HCT116 (cell line): ENCODE measurements around the gene ADGRV1.

Source experiments
- CBX3 ChIP-seq: IDR thresholded peaks from 2 replicates; pipeline ENCODE4 v1.6.1; 2012; ENCODE audit warnings: low read depth
- EZH2 ChIP-seq: fragments of 200-600 bp; sonication (generic); IDR thresholded peaks from 2 replicates; pipeline ENCODE4 v1.6.1; 2017; ENCODE audit warnings: antibody characterized with exemption, mixed run types
- EZH2phosphoT487 ChIP-seq: fragments of 200-600 bp; IDR thresholded peaks from 2 replicates; pipeline ENCODE4 v1.6.1; 2018; ENCODE audit warnings: antibody characterized with exemption, borderline replicate concordance
- POLR2A ChIP-seq: IDR thresholded peaks from 2 replicates; pipeline ENCODE4 v1.7.0; 2011; ENCODE audit warnings: borderline replicate concordance; ENCODE audit not compliant: insufficient read depth, insufficient read length; ENCODE audit errors: extremely low read depth
- POLR2AphosphoS5 ChIP-seq: IDR thresholded peaks from 2 replicates; pipeline ENCODE4 v1.6.1; 2011; ENCODE audit warnings: mild to moderate bottlenecking, low read depth, low read length, moderate library complexity
- RAD21 ChIP-seq: IDR thresholded peaks from 2 replicates; pipeline ENCODE4 v1.6.1; 2012; ENCODE audit warnings: low read depth, mild to moderate bottlenecking
- SIN3A ChIP-seq: IDR thresholded peaks from 2 replicates; pipeline ENCODE4 v1.6.1; 2012; ENCODE audit warnings: low read depth
- SP1 ChIP-seq: IDR thresholded peaks from 2 replicates; pipeline ENCODE4 v1.6.1; 2012; ENCODE audit warnings: low read depth
- SRF ChIP-seq: IDR thresholded peaks from 2 replicates; pipeline ENCODE4 v1.6.1; 2012; ENCODE audit warnings: low read depth
- YY1 ChIP-seq: IDR thresholded peaks from 2 replicates; pipeline ENCODE4 v1.6.1; 2011; ENCODE audit warnings: low read length, low read depth, moderate library complexity, mild to moderate bottlenecking; ENCODE audit not compliant: insufficient replicate concordance; ENCODE audit errors: extremely low read depth
- ZNF274 ChIP-seq: fragments of 200-500 bp; sonication (Bioruptor generic); IDR thresholded peaks from 2 replicates; pipeline ENCODE4 v1.6.1; 2014; ENCODE audit warnings: mild to moderate bottlenecking, low read depth, low read length, inconsistent platforms
- TF ChIP-seq, protein P1 (sequence below), 3 experiments: fragments of 200-600 bp in 1 of 3; sonication (generic) in 1 of 3; IDR thresholded peaks in 2 of 3; conservative IDR thresholded peaks in 1 of 3; 2 replicates each; pipeline ENCODE4 v1.5.1; 2012 to 2017; ENCODE audit warnings: low read depth in 2 of 3, low read length in 2 of 3, antibody characterized with exemption in 1 of 3, borderline replicate concordance in 1 of 3, control low read depth in 1 of 3, mild to moderate bottlenecking in 1 of 3, mixed read lengths in 1 of 3, mixed run types in 1 of 3, moderate library complexity in 1 of 3; ENCODE audit not compliant: insufficient read depth in 1 of 3
- TF ChIP-seq, protein P2 (sequence below): IDR thresholded peaks from 2 replicates; pipeline ENCODE4 v1.6.1; 2012; ENCODE audit warnings: low read depth
- TF ChIP-seq, protein P3 (sequence below): IDR thresholded peaks from 2 replicates; pipeline ENCODE4 v1.6.1; 2012

DNA sequence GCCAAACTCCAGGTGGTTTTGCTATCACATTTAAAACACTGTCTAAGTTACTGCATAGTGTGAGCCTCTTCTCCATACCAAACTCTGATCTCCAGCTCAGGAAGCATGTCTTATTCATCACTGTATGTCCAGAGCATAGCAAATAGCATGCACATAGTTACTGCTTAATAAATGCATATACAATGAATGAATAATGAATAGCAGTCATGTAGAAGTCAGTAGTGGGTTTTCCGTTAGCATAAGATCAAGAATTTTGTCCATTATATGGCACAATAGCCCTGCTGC lies 495.1 kb downstream of the ADGRV1 start:
- TF ChIP-seq CBX3 (no peak), POLR2A (no peak), EZH2 (no peak), RAD21 (no peak), POLR2AphosphoS5 (no peak), SIN3A (no peak), SRF (no peak), EZH2phosphoT487 (no peak), YY1 (no peak), SP1 (no peak), ZNF274 (no peak)
- TF ChIP-seq, protein P1, sequence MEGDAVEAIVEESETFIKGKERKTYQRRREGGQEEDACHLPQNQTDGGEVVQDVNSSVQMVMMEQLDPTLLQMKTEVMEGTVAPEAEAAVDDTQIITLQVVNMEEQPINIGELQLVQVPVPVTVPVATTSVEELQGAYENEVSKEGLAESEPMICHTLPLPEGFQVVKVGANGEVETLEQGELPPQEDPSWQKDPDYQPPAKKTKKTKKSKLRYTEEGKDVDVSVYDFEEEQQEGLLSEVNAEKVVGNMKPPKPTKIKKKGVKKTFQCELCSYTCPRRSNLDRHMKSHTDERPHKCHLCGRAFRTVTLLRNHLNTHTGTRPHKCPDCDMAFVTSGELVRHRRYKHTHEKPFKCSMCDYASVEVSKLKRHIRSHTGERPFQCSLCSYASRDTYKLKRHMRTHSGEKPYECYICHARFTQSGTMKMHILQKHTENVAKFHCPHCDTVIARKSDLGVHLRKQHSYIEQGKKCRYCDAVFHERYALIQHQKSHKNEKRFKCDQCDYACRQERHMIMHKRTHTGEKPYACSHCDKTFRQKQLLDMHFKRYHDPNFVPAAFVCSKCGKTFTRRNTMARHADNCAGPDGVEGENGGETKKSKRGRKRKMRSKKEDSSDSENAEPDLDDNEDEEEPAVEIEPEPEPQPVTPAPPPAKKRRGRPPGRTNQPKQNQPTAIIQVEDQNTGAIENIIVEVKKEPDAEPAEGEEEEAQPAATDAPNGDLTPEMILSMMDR (IDR thresholded peaks at IDR 0.05 in 2 of 3, conservative IDR thresholded peaks at IDR 0.05 in 1 of 3; ENCODE audit: borderline replicate concordance in 1 of 3, insufficient read depth in 1 of 3, low read depth in 2 of 3, low read length in 2 of 3) = no peak
- TF ChIP-seq, protein P2, sequence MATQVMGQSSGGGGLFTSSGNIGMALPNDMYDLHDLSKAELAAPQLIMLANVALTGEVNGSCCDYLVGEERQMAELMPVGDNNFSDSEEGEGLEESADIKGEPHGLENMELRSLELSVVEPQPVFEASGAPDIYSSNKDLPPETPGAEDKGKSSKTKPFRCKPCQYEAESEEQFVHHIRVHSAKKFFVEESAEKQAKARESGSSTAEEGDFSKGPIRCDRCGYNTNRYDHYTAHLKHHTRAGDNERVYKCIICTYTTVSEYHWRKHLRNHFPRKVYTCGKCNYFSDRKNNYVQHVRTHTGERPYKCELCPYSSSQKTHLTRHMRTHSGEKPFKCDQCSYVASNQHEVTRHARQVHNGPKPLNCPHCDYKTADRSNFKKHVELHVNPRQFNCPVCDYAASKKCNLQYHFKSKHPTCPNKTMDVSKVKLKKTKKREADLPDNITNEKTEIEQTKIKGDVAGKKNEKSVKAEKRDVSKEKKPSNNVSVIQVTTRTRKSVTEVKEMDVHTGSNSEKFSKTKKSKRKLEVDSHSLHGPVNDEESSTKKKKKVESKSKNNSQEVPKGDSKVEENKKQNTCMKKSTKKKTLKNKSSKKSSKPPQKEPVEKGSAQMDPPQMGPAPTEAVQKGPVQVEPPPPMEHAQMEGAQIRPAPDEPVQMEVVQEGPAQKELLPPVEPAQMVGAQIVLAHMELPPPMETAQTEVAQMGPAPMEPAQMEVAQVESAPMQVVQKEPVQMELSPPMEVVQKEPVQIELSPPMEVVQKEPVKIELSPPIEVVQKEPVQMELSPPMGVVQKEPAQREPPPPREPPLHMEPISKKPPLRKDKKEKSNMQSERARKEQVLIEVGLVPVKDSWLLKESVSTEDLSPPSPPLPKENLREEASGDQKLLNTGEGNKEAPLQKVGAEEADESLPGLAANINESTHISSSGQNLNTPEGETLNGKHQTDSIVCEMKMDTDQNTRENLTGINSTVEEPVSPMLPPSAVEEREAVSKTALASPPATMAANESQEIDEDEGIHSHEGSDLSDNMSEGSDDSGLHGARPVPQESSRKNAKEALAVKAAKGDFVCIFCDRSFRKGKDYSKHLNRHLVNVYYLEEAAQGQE = no peak
- TF ChIP-seq, protein P3, sequence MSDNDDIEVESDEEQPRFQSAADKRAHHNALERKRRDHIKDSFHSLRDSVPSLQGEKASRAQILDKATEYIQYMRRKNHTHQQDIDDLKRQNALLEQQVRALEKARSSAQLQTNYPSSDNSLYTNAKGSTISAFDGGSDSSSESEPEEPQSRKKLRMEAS = no peak
